ENCODE results near the gene EIF3D. TPM values are rescaled to one million over a fixed set of nuclear protein-coding genes. Genes with fewer than 3 reads are reported as not detected.

EIF3D gene
- polyA plus RNA-seq, 3 donors: 102 to 244 (median 122) TPM

GRCh38 chr22:36560001-36560400, 31.0 kb upstream of the EIF3D start:
- Mint-ChIP-seq H3K4me1 (peaks cover 16% of the 10 kb centered on the region), H3K4me3 (peak overlapping the region in 1 of 2 donors; percentile 18), H3K27ac (no peak overlapping the region), H3K9me3 (peaks cover 0 to 6% (median 2%) of the 10 kb centered on the region in 7 donors), H3K27me3 (ENCODE audit: low read depth in 3 of 3) (peaks cover 9 to 30% (median 25%) of the 10 kb centered on the region in 3 donors), H3K36me3 (no peaks in the 10 kb centered on the region)
- H3K4me3 ChIP-seq (replicated peaks in 1 of 3; ENCODE audit: low read depth in 2 of 3, low read length in 3 of 3): no peak overlapping the region
- H3K36me3 ChIP-seq (replicated peaks in 1 of 2; ENCODE audit: control insufficient read depth in 1 of 2, insufficient read depth in 2 of 2, low read length in 2 of 2): no peaks in the 10 kb centered on the region
- H3K9me3 ChIP-seq (replicated peaks in 1 of 2; ENCODE audit: control insufficient read depth in 1 of 2, insufficient read depth in 1 of 2, low read length in 2 of 2): no peaks in the 10 kb centered on the region
- intact Hi-C loops (cut with micrococcal nuclease): no loop called here
- H2AFZ ChIP-seq (ENCODE audit: insufficient read depth, low read depth, low read length, poor library complexity, severe bottlenecking): no peak overlapping the region
- H3K4me1 ChIP-seq (ENCODE audit: control insufficient read depth in 1 of 2, insufficient read depth in 2 of 2, low read length in 2 of 2): peaks cover 14 to 17% of the 10 kb centered on the region in 2 donors
- TF ChIP-seq CTCF (IDR thresholded peaks at IDR 0.05): no peak
- H3K79me2 ChIP-seq (ENCODE audit: insufficient read depth, low read length): no peaks in the 10 kb centered on the region
- no peak overlapping the region for H3K9ac ChIP-seq (ENCODE audit: insufficient read depth, low read length, poor library complexity, severe bottlenecking)
- H3K27ac ChIP-seq (ENCODE audit: low read depth in 1 of 2, low read length in 2 of 2): no peak overlapping the region
- H3K4me2 ChIP-seq (replicated peaks; ENCODE audit: extremely low read depth, low read length, poor library complexity, severe bottlenecking): no peak overlapping the region
- 100% methylated on average over 3 of the region's 3 CpGs for WGBS (ENCODE audit: insufficient coverage)
- H4K20me1 ChIP-seq (ENCODE audit: insufficient read depth, low read length): no peaks in the 10 kb centered on the region
- peaks cover 0 to 13% of the 10 kb centered on the region in 2 donors for H3K27me3 ChIP-seq (ENCODE audit: control insufficient read depth in 2 of 2, insufficient read depth in 2 of 2, low read length in 2 of 2)
- DNase-seq: no peak

GRCh38 chr22:36554098-36554497, 25.1 kb upstream of the EIF3D start:
- H3K4me1 Mint-ChIP-seq: peaks cover 17% of the 10 kb centered on the region
- H4K20me1 ChIP-seq (ENCODE audit: insufficient read depth, low read length): no peaks in the 10 kb centered on the region
- peaks cover 7 to 15% (median 12%) of the 10 kb centered on the region in 3 donors for H3K27me3 Mint-ChIP-seq (ENCODE audit: low read depth in 3 of 3)
- H3K79me2 ChIP-seq (ENCODE audit: insufficient read depth, low read length): no peaks in the 10 kb centered on the region
- DNase-seq: no peak
- no peaks in the 10 kb centered on the region for H3K9me3 ChIP-seq (replicated peaks in 1 of 2; ENCODE audit: control insufficient read depth in 1 of 2, insufficient read depth in 1 of 2, low read length in 2 of 2)
- TF ChIP-seq CTCF (IDR thresholded peaks at IDR 0.05): no peak
- peaks cover 0 to 4% of the 10 kb centered on the region in 2 donors for H3K27me3 ChIP-seq (ENCODE audit: control insufficient read depth in 2 of 2, insufficient read depth in 2 of 2, low read length in 2 of 2)
- H3K4me3 ChIP-seq (replicated peaks in 1 of 3; ENCODE audit: low read depth in 2 of 3, low read length in 3 of 3): no peak overlapping the region
- peaks cover 13 to 16% of the 10 kb centered on the region in 2 donors for H3K4me1 ChIP-seq (ENCODE audit: control insufficient read depth in 1 of 2, insufficient read depth in 2 of 2, low read length in 2 of 2)
- H3K27ac Mint-ChIP-seq: no peak overlapping the region
- WGBS (ENCODE audit: insufficient coverage): 58% methylated on average over 3 of the region's 5 CpGs
- H3K27ac ChIP-seq (ENCODE audit: low read depth in 1 of 2, low read length in 2 of 2): no peak overlapping the region
- no peaks in the 10 kb centered on the region for H3K36me3 Mint-ChIP-seq
- intact Hi-C loops (cut with micrococcal nuclease): loop anchor here in 1 of 2 donors (10.0 kb wide), 1 partner anchor 441 kb away; no protein-coding TSS in a partner anchor
- peaks cover 0 to 4% (median 0%) of the 10 kb centered on the region in 7 donors for H3K9me3 Mint-ChIP-seq
- no peak overlapping the region for H3K9ac ChIP-seq (ENCODE audit: insufficient read depth, low read length, poor library complexity, severe bottlenecking)
- no peak overlapping the region for H3K4me3 Mint-ChIP-seq
- no peaks in the 10 kb centered on the region for H3K36me3 ChIP-seq (replicated peaks in 1 of 2; ENCODE audit: control insufficient read depth in 1 of 2, insufficient read depth in 2 of 2, low read length in 2 of 2)
- H2AFZ ChIP-seq (ENCODE audit: insufficient read depth, low read depth, low read length, poor library complexity, severe bottlenecking): no peak overlapping the region
- H3K4me2 ChIP-seq (replicated peaks; ENCODE audit: extremely low read depth, low read length, poor library complexity, severe bottlenecking): no peak overlapping the region

All from CD14-positive monocyte (primary cell).